HG03457 (cell line): ENCODE data around the gene SMCP.

Experiments used
- ATAC-seq: cut with Tn5 transposase; IDR thresholded peaks from one replicate; pipeline ENCODE4 v1.9.1; 2021; ENCODE audit warnings: moderate number of reproducible peaks; ENCODE audit not compliant: unreplicated experiment

SMCP gene

DNA sequence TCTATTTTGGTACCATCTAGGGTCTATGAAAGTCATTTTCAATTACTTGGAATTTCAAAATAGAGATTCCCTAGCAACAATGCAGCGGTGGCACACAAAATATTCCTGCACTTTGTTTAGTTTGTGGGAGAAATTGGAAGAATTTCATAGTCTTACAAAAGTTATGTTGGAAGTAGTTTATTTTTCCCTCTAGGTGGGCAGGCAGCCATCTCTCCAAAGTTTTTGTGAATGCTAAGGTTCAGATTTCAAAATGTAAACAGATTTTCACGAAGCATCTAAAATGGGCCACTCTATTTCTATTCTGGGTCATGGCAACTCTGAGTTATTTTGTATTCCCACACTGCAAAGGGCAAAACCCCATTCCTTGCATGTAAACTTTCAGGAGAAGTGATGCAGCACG lies 8.0 kb downstream of the SMCP start:
- no peak for ATAC-seq

DNA sequence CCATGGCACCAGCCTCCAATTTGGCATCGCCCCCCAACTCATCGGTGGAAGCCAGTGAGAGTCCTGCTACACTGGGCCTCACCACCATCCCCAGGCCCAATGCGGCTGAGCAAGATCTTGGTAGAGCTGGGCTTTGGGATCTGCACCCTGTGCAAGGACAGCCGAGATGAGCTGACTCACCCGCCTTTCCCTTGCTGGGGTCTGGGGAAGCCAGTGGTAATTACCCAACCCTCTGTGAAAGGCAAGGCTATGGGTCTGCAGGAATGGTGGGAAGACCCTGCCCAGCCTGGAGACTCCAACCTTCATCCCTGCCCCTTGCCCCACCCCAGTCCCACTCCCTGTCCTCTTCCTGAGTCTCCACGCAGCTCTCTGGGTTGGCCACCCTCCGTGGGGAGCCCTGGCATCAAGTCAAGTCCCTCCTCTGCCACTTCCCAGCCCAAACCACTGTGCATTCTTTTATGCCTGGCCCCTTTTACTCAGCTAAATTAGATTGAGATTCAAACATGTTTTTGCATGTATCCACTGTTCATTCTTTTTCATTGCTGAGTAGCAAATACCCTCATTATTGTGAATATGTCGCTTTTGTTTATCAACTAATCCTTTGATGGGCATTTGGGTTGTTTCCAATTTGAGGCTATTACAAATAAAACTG lies 8.8 kb downstream of the SMCP start:
- no peak for ATAC-seq

DNA sequence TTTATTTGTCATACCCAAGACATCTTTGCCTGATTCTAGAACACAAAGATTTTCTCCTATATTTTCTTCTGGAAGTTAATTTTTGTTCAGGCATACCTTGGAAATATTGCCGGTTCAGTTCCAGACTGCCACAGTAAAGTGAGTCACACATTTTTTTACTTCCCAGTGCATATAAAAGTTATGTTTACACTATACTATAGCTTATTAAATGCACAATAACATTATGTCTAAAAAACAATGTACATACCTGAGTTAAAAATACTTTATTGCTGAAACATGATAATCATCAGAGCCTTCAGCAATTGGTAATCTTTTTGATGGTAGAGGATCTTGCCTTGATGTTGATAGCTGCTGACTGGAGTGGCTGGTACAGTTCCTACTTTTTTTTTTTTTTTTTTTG lies 10.0 kb downstream of the SMCP start:
- no peak for ATAC-seq

DNA sequence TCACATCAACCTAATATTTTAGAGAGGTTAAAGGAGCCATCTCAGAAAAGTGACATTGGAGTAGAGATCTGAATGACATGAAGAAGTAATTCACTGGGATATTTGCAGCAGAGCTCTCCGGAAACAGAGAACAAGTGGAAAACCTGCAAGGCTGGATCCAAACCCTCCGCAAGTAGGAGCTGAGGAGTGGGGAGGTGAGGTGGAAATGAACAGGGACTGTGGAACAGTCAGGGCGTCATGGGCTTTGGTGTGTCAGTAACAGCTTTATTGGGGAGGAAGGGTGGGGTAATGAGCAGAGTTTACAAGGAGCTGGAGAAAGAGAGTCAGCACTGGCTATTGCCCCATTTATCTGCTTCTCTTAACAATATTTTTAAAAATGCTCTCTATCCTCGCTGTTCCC lies 20.9 kb downstream of the SMCP start:
- no peak for ATAC-seq

DNA sequence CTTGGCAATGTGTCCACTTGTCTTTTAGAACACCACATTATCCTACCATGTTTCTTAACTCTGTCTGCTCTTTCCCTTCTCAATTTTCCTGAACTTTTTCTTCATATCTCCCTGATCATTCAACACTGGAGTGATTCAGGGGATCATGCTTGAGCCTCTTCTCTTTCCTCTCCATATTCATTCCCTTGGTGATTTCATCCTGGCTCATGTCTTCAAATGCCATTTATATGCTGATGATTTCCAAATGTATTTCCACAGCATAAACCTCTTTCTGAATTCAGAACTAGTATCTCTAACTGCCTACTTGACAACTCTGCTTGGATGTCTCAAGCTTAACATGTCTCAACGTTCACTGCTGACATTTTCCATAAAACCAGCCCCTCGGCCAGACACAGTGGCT lies 21.8 kb downstream of the SMCP start:
- ATAC-seq, result no peak

DNA sequence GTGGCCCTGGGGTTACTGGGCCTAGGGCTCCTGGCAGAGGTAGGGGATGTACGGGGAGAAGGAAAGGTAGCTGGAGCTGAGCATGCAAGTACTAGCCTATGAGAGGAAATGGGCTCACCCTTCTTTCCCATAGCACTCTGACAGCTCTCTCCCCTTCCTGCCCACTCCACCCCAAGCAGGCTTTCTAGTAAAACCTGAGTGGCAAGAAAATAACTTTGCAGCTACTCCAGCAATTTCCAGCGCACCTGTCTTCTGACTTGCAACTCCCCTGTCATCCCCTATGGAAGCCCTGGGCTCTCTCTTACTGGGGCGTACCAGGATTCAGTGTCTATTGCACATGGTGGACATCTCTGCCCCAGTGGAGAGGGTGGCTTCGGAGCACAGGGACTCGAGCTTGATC lies 23.5 kb downstream of the SMCP start:
- no peak for ATAC-seq

DNA sequence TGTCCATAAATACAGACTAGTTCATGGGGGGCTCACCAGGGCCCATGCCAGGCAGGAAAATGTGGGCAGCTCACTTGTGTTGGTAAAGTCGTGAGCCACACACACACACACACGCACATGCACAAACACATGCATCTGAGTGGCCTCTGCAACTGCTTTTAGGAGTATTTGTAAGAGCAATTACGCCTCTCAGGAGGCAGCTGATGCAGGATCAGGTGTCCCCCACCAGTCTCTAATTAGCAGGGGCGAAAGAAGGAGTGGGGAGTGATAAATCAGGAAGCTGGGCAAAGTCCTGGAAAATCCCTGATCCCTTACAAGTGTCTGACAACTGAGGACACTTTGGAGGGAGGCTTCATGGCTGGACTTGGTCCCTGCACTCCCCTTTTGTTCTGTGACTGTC lies 24.5 kb downstream of the SMCP start:
- ATAC-seq, result no peak

DNA sequence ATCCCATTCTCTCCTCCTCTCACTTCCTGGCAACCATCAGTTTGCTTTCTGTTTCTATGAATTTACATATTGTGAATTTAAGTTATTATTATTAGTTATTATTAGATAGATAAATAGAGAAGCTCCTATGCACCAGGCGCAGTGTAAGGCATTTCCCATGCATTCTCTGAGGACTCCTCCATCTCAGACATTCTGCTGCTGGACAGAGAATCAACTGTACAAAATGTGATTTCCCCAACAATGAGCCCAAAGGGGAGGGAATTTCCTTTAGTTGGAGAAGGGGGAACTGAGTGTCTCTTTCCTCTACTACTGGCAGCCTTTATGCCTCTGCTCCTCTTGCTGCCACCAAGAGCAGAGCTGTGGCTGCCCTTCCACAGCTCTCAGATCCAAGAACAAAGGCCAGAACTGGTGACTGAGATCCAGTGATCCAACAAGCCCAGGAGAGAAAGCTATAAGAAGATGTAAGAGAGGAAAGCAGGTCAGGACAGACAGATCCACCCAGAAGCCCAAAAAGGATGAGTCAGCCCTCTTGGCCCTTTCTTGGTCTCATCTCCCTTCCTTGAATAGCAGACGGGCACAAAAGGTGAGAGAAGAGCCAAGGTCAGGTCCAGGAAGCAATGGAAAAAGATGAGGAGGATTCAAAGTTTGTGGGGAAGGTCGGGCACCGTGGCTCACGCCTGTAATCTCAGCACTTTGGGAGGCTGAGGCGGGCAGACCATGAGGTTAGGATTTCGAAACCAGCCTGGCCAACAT lies 26.7 kb downstream of the SMCP start:
- no peak for ATAC-seq

DNA sequence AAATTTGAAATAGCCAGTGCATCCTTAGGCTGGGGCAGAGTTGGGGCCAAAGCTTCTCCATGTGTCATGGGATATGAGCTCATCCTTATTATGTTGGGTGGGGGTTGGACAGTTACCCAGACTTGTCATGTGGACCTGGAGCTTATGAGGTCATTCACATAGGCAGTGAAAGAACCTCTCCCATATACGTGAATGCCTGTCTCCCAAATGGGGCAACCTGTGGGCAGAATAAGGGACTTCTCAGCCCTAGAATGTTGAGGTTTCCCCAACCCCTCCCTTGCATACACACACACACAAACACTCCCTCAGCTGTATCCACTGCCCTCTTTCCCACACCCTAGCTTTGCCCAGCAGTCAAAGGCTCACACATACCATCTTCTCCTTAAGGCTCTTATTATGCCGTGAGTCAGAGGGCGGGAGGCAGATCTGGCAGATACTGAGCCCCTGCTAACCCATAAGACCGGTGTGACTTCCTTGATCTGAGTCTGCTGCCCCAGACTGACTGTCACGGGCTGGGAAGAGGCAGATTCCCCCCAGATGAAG lies 28.0 kb downstream of the SMCP start:
- no peak for ATAC-seq

DNA sequence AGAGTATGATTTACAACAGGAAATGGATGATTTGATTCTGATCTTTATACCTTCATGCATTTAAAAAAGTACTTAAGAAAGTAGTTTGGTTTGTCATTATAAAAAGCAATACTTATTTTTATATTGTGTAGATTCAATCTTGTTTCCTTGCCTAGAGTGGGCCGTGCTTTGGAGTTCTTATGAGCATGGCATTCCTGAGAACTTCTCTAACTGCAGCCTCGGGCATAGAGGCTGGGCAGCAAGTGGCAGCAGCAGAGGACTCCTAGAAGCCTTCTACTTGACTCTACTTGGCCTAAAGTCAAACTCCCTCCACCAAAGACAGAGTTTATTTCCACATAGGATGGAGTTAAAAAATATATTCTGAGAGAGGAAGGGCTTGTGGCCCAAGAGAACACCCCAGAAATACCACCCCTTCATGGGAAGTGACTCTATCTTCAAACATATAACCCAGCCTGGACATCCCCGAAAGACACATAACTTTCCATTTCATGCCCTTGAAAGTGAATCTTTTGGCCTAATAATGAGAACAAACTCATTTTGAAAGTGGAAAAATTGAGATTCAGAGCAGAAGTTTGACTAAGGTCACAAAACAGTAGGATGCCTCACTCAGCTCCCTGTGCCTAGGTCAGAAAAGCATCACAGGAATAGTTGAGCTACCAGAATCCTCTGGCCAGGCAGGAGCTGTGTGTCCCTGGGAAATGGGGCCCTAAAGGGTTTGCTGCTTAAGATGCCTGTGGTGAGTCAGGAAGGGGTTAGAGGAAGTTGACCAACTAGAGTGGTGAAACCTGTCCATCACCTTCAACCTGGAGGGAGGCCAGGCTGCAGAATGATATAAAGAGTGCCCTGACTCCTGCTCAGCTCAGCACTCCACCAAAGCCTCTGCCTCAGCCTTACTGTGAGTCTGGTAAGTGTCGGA lies 29.8 kb downstream of the SMCP start, which contains the start of gene IVL:
IVL (plus strand) TSS at position 861 of the 916 bp plus-strand sequence. CDS start 1,252 bp downstream, outside the sequence.
- ATAC-seq, result no peak

DNA sequence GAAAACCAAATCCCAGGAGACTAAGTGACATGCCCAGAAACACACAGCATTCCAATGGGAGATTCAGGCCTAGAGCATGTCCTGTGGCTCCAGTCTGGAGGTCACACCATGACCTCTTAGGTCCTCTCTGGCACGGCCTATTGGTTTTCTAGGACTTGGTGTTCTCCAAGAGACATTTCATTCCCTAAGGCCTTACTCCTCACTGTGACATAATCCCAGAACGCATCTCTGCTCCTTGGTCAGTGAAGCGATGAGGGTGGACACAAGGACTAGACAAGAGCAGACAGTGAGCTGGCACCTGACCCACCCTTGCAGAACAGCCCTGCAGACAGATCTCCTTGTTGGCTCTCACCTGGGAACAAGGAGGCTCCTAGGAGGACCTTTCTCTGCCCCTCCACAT lies 31.1 kb downstream of the SMCP start:
- ATAC-seq, result no peak

DNA sequence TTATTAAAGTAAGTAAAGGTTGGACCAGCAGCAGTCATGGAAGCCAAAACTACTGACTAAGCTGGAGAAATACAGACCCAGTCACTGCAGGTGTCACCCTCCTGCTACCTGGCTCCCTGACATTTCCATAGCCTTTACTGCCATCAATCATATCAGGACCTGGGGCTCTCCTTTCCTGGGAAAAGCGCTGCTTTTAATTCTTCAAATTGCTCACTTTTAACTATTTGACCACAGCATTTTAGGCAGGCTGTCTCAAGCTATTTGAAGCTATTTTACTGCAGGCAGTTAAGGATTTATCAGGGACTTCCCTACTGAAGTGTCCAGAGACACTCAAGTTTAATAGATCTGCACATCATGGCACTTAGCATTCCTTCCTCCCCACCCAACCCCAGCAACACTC lies 34.3 kb downstream of the SMCP start:
- ATAC-seq, result no peak

DNA sequence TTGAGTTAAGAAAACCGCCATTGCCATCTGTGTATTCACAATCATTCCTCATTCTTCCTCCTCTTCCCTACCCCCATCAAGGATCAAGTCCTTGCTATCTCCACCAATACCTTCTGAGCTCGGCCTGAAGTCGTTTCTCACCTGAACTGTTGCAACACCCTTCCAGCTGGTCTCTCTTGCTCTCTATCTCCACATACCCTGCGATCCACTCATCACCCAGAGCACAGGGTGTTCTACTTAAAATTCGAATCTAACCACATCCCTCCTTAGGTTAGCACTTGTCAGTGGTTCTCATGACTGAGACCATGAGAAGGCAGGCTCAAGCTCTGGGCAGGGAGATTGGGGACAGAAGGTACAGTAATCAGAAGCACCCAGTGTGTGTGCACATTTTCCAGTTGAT lies 34.8 kb downstream of the SMCP start:
- no peak for ATAC-seq

DNA sequence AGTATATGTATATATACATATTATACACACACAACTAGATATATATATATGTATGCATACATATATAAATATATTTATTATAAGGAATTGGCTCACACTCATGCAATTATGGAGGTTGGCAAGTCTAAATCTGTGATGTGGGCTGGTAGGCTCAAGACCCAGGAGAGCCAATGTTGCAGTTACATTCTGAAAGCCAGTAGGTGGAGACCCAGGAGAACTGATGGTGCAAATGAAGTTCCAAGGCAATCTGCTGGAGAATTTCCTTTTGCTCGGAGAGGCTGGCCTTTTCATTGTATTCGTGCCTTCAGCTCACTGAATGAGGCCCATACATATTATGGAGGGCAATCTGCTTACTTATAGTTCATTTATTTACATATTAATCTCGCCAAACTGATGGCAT lies 39.7 kb downstream of the SMCP start:
- ATAC-seq, result no peak

DNA sequence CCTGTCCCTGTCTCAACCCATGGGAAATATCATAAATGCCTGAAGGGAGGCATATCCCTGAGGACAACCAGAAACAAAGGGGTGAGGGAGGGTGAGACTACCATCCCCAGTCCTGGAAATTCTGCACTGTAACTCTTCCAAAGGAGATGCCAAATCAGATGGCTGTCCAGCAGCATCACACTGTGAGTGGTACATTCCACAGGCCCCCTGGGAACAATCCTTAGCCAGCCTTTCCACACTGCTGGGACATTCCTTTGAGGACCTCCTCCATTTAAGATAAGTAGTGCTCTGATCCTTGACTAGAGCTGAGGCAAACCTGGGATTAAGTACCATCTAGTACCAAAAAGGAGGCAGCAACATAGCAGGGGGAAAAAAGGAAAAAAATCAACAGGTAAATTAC lies 40.9 kb downstream of the SMCP start:
- ATAC-seq, result no peak

DNA sequence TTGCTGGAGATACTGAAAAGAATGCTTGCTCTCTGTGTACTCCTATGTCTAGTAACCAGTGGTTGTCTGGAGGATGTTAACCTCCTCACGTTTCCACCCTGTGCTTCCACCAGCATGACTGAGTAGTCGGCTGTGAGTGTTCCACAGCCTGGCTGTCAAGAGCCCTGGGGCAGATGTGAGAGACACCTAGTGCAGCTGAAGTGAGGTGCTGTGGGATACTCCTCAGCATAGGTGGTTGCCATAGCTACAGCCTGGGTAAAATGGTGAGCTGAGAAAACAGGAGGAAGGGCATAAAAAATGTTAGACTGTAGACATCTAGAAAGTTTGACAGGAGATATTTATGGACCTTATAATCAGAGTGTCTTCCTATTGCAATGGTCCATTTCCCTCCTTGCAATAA lies 46.1 kb downstream of the SMCP start:
- no peak for ATAC-seq

DNA sequence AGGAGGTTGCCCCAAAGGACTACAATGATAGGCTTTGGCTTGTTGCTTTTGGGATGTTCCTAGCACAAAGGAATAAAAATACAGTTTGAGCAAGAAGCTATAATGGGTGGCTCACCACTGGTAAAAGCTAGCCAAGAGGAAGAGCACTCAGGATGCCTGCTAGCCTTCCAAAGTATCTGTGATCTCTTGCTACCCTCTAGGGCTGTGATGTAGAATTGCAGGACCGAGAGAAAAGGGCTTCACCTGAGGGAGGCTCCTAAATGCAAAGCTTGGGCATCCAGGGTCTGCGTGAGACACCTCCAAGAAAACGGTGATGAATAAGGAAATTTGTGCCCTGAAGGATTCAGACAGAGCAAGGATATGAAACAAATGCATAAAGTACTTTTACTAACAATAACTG lies 48.0 kb downstream of the SMCP start:
- ATAC-seq, result no peak

DNA sequence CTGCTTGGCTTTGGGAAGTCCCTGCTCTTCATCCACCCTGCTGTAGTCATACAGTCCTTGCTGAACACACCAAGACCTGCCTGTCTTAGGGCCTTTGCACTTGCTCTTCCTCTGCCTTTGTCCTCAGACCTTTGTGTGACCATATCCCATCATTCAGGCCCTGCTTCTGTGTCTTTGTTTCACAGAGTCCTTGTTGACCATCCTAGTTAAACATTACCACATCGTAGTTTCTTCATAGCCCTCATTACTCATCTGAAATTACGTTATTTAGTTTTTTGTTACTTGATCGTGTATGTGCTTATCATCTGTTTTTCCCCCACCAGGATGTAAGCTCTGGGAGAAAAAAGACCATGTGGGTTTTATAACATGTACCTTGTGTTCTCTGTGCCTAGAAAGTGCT lies 50.5 kb downstream of the SMCP start:
- ATAC-seq, result no peak

DNA sequence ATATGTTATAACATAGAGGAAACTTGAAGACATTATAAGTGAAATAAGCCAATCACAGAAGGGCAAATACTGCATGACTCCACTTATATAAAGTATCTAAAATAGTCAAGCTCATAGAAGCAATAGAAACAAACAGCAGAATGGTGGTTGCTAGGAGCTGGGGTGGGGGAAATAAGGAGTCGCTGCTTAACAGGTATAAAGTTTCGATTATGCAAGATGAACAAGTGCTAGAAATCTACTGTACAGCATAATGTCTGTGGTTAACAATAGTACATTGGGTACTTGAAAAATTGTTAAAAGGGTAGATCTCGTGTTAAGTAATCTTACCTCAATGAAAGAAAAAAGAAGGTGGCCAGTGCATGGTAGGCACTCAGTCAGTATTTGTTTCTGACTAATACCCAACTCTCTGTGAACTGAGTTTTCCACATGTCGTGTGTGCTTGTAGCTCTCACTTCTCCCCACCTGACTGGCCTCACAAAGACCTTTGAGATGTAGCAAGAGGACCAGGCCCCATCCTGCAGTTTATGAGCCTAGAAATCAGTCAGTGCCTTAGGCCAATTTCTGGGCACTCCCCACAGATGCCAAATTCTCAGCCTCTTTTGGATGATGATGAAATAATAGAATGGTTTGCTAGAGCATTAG lies 54.2 kb downstream of the SMCP start:
- ATAC-seq, result no peak

DNA sequence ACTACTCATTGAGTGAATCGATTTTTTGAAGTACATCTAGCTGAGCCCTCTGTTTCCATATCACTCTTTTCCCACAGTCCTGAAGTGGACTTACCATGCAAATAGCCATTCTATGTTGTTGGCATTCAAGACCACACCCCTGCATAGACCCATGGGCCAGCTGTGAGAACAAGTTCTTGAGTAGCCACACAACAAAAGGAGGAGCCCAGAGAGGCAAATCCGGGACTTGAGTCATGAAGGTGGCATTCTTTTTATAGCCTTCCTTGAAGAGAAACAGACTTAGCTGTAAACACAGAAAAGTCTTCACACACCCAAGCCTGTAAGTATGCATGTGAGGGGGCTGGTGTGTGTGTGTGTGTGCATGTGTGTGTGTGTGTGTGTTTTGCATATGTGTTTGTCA lies 55.1 kb downstream of the SMCP start:
- no peak for ATAC-seq
